HCT116 (cell line): ENCODE data around the gene CHID1. TPM values are rescaled to one million over a fixed set of nuclear protein-coding genes. Genes with fewer than 3 reads are reported as not detected.

Experiments used
- ATAC-seq: fragments of 200-7000 bp; cut with Tn5 transposase; 2 replicates; pipeline ENCODE4 v1.9.1; 2020; ENCODE audit warnings: mild to moderate bottlenecking, moderate library complexity
- BruUV-seq: library from RNA; stranded (reverse); fragments of 400-500 nt; replicated peaks from 2 replicates; lab custom pipeline; 2021; lab: Mats Ljungman, UMichigan
- CTCF ChIA-PET: fragments of 300-600 bp; sonication (Branson Sonifier 250); formaldehyde crosslinking; loops from one replicate; lab custom pipeline; 2021; ENCODE audit warnings: antibody characterized with exemption; lab: Charles Lee
- POLR2A ChIA-PET: fragments of 300-600, 350-600 bp; sonication (Branson Sonifier 250); formaldehyde crosslinking; loops from one replicate; lab custom pipeline; 2021; ENCODE audit warnings: antibody characterized with exemption; lab: Charles Lee
- RAD21 ChIA-PET, 2 experiments: fragments of 300-600 bp; sonication (Branson Sonifier 250); formaldehyde crosslinking; loops; one replicate each; lab custom pipeline; 2023; ENCODE audit warnings: low total read pairs in 2 of 2; ENCODE audit not compliant: uncharacterized antibody in 2 of 2, unreplicated experiment in 2 of 2, low non-redundant PET in 1 of 2; lab: Charles Lee
- DNase-seq: peaks from one replicate; pipeline ENCODE4 v3.0.0-alpha.2; 2010; ENCODE audit warnings: low read depth, low spot score
- H2AFZ ChIP-seq: fragments of 200-600 bp; shearing (Covaris generic), sonication (generic); 2 replicates; pipeline ENCODE4 v1.6.1; 2017; ENCODE audit warnings: low read depth, mixed run types, mixed read lengths, antibody characterized with exemption, low read length; ENCODE audit not compliant: poor library complexity, severe bottlenecking
- H3K27ac ChIP-seq: 2 replicates; pipeline ENCODE4 v1.5.1; 2012; ENCODE audit warnings: low read depth, low read length
- H3K27me3 ChIP-seq: fragments of 200-600 bp; sonication (generic); 2 replicates; pipeline ENCODE4 v1.6.1; 2016; ENCODE audit warnings: mixed run types, low read length, mixed read lengths; ENCODE audit not compliant: insufficient read depth
- H3K36me3 ChIP-seq, 2 experiments: fragments of 200-500 bp in 1 of 2; fragments of 200-600 bp in 1 of 2; sonication (Bioruptor generic) in 1 of 2; sonication (generic) in 1 of 2; 2 replicates each; pipeline versions ENCODE4 v1.5.1 to v1.6.1; 2014 to 2016; ENCODE audit warnings: low read length in 2 of 2, inconsistent platforms in 1 of 2, mixed read lengths in 1 of 2, mixed run types in 1 of 2; ENCODE audit not compliant: insufficient read depth in 2 of 2, control insufficient read depth in 1 of 2
- H3K4me1 ChIP-seq, 2 experiments: fragments of 200-600 bp in 1 of 2; sonication (generic) in 1 of 2; 2 replicates each; pipeline versions ENCODE4 v1.5.1 to v1.6.1; 2012 to 2017; ENCODE audit warnings: low read length in 2 of 2, inconsistent platforms in 1 of 2, mild to moderate bottlenecking in 1 of 2, mixed read lengths in 1 of 2, mixed run types in 1 of 2, moderate library complexity in 1 of 2; ENCODE audit not compliant: insufficient read depth in 2 of 2, control insufficient read depth in 1 of 2
- H3K4me2 ChIP-seq: fragments of 200-600 bp; sonication (generic); 2 replicates; pipeline ENCODE4 v1.6.1; 2017; ENCODE audit warnings: mixed run types, low read length, mixed read lengths
- H3K4me3 ChIP-seq, 2 experiments: fragments of 200-600 bp in 1 of 2; sonication (generic) in 1 of 2; replicated peaks in 1 of 2; 2 replicates each; pipeline ENCODE4 v1.5.1; 2011 to 2016; ENCODE audit warnings: low read length in 2 of 2, control low read depth in 1 of 2, low read depth in 1 of 2, mild to moderate bottlenecking in 1 of 2, mixed read lengths in 1 of 2, mixed run types in 1 of 2
- H3K79me2 ChIP-seq: fragments of 200-600 bp; sonication (generic); 2 replicates; pipeline ENCODE4 v1.6.1; 2017; ENCODE audit warnings: mild to moderate bottlenecking, mixed run types, low read length, moderate library complexity, mixed read lengths; ENCODE audit not compliant: insufficient read depth
- H3K9ac ChIP-seq: fragments of 200-600 bp; sonication (generic); 2 replicates; pipeline ENCODE4 v1.6.1; 2016; ENCODE audit warnings: low read length, mixed read lengths
- H3K9me2 ChIP-seq: fragments of 200-600 bp; sonication (generic), shearing (Covaris generic); 2 replicates; pipeline ENCODE4 v1.6.1; 2017; ENCODE audit warnings: mixed run types, mild to moderate bottlenecking, moderate library complexity; ENCODE audit not compliant: insufficient read depth
- H3K9me3 ChIP-seq, 2 experiments: fragments of 200-500 bp in 1 of 2; fragments of 200-600 bp in 1 of 2; sonication (Bioruptor generic) in 1 of 2; sonication (generic) in 1 of 2; 2 replicates each; pipeline ENCODE4 v1.6.1; 2014 to 2017; ENCODE audit warnings: low read length in 2 of 2, mixed read lengths in 2 of 2, inconsistent platforms in 1 of 2, low read depth in 1 of 2, mild to moderate bottlenecking in 1 of 2, mixed run types in 1 of 2, moderate library complexity in 1 of 2; ENCODE audit not compliant: control insufficient read depth in 1 of 2, insufficient read depth in 1 of 2
- H4K20me1 ChIP-seq: fragments of 200-600 bp; sonication (generic), shearing (Covaris generic); 2 replicates; pipeline ENCODE4 v1.6.1; 2017; ENCODE audit warnings: mixed run types, mild to moderate bottlenecking, moderate library complexity; ENCODE audit not compliant: insufficient read depth
- MAX ChIP-seq: IDR thresholded peaks from 2 replicates; pipeline ENCODE4 v1.6.1; 2012
- POLR2A ChIP-seq: IDR thresholded peaks from 2 replicates; pipeline ENCODE4 v1.7.0; 2011; ENCODE audit warnings: borderline replicate concordance; ENCODE audit not compliant: insufficient read depth, insufficient read length; ENCODE audit errors: extremely low read depth
- POLR2AphosphoS5 ChIP-seq: IDR thresholded peaks from 2 replicates; pipeline ENCODE4 v1.6.1; 2011; ENCODE audit warnings: mild to moderate bottlenecking, low read depth, low read length, moderate library complexity
- YY1 ChIP-seq: IDR thresholded peaks from 2 replicates; pipeline ENCODE4 v1.6.1; 2011; ENCODE audit warnings: low read length, low read depth, moderate library complexity, mild to moderate bottlenecking; ENCODE audit not compliant: insufficient replicate concordance; ENCODE audit errors: extremely low read depth
- ZBTB33 ChIP-seq: IDR thresholded peaks from 2 replicates; pipeline ENCODE4 v1.6.1; 2011; ENCODE audit warnings: mild to moderate bottlenecking, low read length, moderate library complexity; ENCODE audit not compliant: insufficient replicate concordance; ENCODE audit errors: extremely low read depth
- ZFX ChIP-seq: fragments of 450-650 bp; IDR thresholded peaks from 2 replicates; pipeline ENCODE4 v1.6.1; 2017
- intact Hi-C: fragments of 100-400 bp; cut with micrococcal nuclease; formaldehyde crosslinking; loops from 2 replicates; pipeline ENCODE4 v1.10.0; 2022
- total RNA-seq: library from RNA; stranded (reverse); gene quantifications from one replicate; pipeline ENCODE4 v1.2.1, GENCODE V29; 2021; ENCODE audit not compliant: unreplicated experiment
- TF ChIP-seq, protein P1 (sequence below): IDR thresholded peaks from 2 replicates; pipeline ENCODE4 v1.6.1; 2012; ENCODE audit warnings: low read depth

The CHID1 gene
- total RNA-seq, 1 experiment from 2014 or later: 102 TPM

DNA sequence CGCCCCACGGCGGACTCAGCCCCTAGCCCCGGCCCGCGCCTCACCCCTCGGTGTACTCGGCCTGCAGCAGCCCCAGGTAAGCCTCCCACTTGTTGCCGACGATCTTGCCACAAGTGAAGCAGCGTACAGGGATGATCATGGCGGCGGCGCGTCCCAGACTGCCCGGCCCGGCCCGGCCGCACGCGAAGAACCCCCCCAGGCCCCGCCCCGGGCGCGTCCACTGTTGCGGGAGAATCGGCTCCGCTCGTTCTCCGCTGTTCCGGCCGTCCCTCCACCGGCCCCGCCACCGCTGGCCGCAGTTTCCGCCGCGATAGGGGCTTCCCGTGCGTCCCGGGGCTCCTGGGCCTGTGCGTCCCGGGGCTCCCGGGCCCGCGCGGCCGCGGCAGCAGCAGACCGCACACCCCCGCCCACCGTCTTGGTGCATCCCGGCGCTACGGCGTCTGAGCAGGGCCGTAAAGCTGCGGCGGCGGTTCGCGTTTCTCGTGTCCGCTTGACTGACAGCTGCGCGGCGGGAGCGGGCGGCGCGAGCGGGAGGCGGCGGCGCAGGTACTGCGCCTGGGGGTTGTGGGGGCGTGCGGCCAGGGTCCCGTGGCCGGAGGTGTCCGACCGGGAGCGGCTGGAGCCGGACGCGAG is 68.1 kb downstream of the CHID1 start, which contains the start of the genes POLR2L and TSPAN4:
POLR2L (minus strand) TSS at position 160 of the 633 bp plus-strand sequence; CDS start at position 139, 21 bp downstream.
TSPAN4 (plus strand) TSS at position 483 of the 633 bp plus-strand sequence. CDS start 7,453 bp downstream, outside the sequence.
- TF ChIP-seq MAX (no peak), POLR2A (peak; percentile 96), POLR2AphosphoS5 (peak; percentile 100), ZFX (peak; percentile 76; the same call in 1 of the 2 replicates), ZBTB33 (peak; percentile 84), YY1 (peak; percentile 82)
- TF ChIP-seq, protein P1, sequence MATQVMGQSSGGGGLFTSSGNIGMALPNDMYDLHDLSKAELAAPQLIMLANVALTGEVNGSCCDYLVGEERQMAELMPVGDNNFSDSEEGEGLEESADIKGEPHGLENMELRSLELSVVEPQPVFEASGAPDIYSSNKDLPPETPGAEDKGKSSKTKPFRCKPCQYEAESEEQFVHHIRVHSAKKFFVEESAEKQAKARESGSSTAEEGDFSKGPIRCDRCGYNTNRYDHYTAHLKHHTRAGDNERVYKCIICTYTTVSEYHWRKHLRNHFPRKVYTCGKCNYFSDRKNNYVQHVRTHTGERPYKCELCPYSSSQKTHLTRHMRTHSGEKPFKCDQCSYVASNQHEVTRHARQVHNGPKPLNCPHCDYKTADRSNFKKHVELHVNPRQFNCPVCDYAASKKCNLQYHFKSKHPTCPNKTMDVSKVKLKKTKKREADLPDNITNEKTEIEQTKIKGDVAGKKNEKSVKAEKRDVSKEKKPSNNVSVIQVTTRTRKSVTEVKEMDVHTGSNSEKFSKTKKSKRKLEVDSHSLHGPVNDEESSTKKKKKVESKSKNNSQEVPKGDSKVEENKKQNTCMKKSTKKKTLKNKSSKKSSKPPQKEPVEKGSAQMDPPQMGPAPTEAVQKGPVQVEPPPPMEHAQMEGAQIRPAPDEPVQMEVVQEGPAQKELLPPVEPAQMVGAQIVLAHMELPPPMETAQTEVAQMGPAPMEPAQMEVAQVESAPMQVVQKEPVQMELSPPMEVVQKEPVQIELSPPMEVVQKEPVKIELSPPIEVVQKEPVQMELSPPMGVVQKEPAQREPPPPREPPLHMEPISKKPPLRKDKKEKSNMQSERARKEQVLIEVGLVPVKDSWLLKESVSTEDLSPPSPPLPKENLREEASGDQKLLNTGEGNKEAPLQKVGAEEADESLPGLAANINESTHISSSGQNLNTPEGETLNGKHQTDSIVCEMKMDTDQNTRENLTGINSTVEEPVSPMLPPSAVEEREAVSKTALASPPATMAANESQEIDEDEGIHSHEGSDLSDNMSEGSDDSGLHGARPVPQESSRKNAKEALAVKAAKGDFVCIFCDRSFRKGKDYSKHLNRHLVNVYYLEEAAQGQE: no peak
- peak; percentile 74 for DNase-seq
- H3K9me2 ChIP-seq: no peaks in the 10 kb centered on the region
- H4K20me1 ChIP-seq: peaks cover 17% of the 10 kb centered on the region; the same call in 1 of the 2 replicates
- peak within 1 kb of the TSS; percentile 66 to 98 for H3K4me3 ChIP-seq
- POLR2A ChIA-PET: interaction anchor here (0.7 to 2.5 kb wide), 5 partner anchors 11 to 231 kb away, joined by 3 to 14 read pairs (median 3); partner anchors contain the start of gene PNPLA2
- peaks cover 42 to 71% of the 10 kb centered on the region in 2 experiments for H3K4me1 ChIP-seq
- H3K4me2 ChIP-seq: peak within 1 kb of the TSS; percentile 92
- intact Hi-C loops: loop anchor here (5.0 kb wide), 1 partner anchor 35 kb away; the partner anchor contains the start of genes PIDD1 and RPLP2
- H3K9me3 ChIP-seq: no peaks in the 10 kb centered on the region
- no peak within 1 kb of the TSS for H2AFZ ChIP-seq
- peak within 1 kb of the TSS; percentile 97 for H3K27ac ChIP-seq
- H3K9ac ChIP-seq: peak within 1 kb of the TSS; percentile 99
- peaks cover 3 to 30% of the 10 kb centered on the region in 2 experiments; a peak in 3 of 4 replicates for H3K36me3 ChIP-seq
- peaks cover 60% of the 10 kb centered on the region for H3K79me2 ChIP-seq
- BruUV-seq: no TSS peak
- RAD21 ChIA-PET: no interaction called here
- CTCF ChIA-PET: interaction anchor here (1.3 kb wide), 1 partner anchor 14 kb away, joined by 7 read pairs; no protein-coding TSS in a partner anchor
- peak; percentile 33 for ATAC-seq
- H3K27me3 ChIP-seq: no peaks in the 10 kb centered on the region
